IPS-18a (cell line): ENCODE measurements around the gene CFL1.

Source experiments
- H3K27ac ChIP-seq: one replicate; pipeline ENCODE4 v1.5.1; 2013; ENCODE audit warnings: low read length
- H3K27me3 ChIP-seq: one replicate; pipeline ENCODE4 v1.6.1; 2013; ENCODE audit warnings: mild to moderate bottlenecking, low read length; ENCODE audit not compliant: control insufficient read depth, insufficient read depth
- H3K36me3 ChIP-seq: one replicate; pipeline ENCODE4 v1.6.1; 2013; ENCODE audit warnings: low read depth, low read length; ENCODE audit not compliant: control insufficient read depth
- H3K4me1 ChIP-seq: one replicate; pipeline ENCODE4 v1.6.1; 2013; ENCODE audit warnings: low read depth, low read length; ENCODE audit not compliant: control insufficient read depth
- H3K4me3 ChIP-seq: one replicate; pipeline ENCODE4 v1.5.1; 2013; ENCODE audit warnings: low read length
- H3K9ac ChIP-seq: one replicate; pipeline ENCODE4 v1.6.1; 2013; ENCODE audit warnings: mild to moderate bottlenecking, low read length, moderate library complexity
- H3K9me3 ChIP-seq: one replicate; pipeline ENCODE4 v1.6.1; 2013; ENCODE audit warnings: low read depth, low read length; ENCODE audit not compliant: control insufficient read depth

Gene CFL1

DNA sequence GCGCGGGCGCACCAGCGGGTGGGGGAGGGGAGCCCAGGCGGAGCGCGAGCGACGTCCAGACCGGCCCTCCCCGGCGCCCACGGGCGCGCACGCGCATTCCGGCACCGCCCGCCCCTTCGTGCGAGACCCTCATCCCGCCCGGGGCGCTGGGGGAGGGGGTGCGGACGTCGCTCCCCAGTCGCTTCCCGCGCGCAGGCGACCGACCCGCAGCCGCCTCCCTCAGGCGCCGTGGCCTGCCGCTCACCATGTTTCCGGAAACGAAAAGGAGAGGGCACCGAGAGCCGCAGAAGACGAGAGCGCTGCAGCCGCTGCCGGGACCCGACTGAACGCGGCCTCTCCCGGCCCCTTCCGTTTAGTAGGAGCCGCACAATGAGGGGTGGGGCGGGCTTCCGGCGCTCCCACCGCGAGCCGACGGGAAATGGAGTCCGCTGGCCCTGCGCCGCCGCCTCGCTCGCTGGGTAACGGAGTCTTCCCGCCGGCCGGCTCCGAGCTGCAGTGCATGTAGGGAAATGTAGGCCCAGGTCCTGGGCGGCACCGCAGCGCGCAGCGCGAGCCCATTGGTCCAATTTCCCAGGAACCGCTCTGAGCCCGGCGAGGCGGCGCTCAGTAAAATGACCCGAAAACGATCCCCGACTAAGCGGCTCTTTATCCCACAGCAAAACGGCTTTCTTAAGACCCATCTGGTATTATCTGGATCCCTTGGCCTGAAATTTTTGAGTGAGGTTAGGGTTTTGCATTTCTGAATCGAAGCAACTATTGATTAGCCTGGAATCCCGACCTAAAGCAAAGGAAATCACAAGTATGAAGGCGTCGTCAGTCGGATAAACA, at the start of gene CFL1:
TSS of gene CFL1 (minus strand) at position 328 of the 828 bp plus-strand sequence. CDS start at position 247, 81 bp downstream.
- Histone ChIP-seq H3K27ac (peak within 1 kb of the TSS; percentile 94), H3K4me1 (peaks cover 4% of the 10 kb centered on the region), H3K4me3 (peak within 1 kb of the TSS; percentile 96), H3K9ac (peak within 1 kb of the TSS; percentile 93), H3K27me3 (no peaks in the 10 kb centered on the region), H3K36me3 (peaks cover 34% of the 10 kb centered on the region), H3K9me3 (no peaks in the 10 kb centered on the region)

DNA sequence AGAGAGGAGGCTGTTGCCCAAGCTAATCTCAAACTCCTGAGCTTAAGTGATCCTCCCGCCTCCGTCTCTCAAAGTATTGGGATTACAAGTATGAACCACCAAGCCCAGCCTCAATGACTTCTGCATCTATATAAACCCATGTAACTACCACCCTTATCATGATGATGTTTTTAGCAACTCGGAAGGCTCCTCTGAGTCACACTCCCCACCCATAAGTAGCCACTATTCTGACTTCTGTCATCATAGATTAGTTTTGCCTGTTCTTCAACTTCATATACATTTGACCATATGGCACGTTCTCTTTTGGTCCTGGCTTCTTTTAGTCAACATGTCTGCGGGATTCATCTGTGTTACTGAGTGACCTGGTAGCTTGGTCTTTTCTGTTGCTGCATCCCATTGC, 48.6 kb upstream of the CFL1 start:
- H3K36me3 ChIP-seq = no peaks in the 10 kb centered on the region
- H3K27me3 ChIP-seq = peaks cover 39% of the 10 kb centered on the region
- no peak overlapping the region for H3K9ac ChIP-seq
- no peaks in the 10 kb centered on the region for H3K4me1 ChIP-seq
- no peak overlapping the region for H3K4me3 ChIP-seq
- H3K9me3 ChIP-seq = no peaks in the 10 kb centered on the region
- no peak overlapping the region for H3K27ac ChIP-seq

DNA sequence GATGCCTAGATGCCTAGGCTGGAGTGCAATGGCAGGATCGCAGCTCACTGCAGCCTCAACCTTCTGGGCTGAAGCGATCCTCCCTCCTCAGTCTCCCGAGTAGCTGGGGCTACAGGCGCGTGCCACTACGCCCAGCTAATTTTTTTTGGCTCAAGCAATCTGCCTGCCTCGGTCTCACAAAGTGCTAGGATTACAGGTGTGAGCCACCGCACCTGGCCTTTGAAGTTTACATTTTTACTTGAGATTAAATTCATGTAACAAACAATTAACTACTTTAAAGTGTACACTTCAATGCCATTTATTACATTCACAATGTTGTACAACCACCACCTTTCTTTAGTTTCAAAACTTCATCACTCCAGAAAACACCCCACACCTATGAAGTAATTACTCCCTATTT, 45.7 kb upstream of the CFL1 start:
- no peak overlapping the region for H3K4me3 ChIP-seq
- no peak overlapping the region for H3K27ac ChIP-seq
- H3K27me3 ChIP-seq = peaks cover 57% of the 10 kb centered on the region
- H3K4me1 ChIP-seq = no peaks in the 10 kb centered on the region
- H3K9me3 ChIP-seq = no peaks in the 10 kb centered on the region
- no peak overlapping the region for H3K9ac ChIP-seq
- H3K36me3 ChIP-seq = no peaks in the 10 kb centered on the region

DNA sequence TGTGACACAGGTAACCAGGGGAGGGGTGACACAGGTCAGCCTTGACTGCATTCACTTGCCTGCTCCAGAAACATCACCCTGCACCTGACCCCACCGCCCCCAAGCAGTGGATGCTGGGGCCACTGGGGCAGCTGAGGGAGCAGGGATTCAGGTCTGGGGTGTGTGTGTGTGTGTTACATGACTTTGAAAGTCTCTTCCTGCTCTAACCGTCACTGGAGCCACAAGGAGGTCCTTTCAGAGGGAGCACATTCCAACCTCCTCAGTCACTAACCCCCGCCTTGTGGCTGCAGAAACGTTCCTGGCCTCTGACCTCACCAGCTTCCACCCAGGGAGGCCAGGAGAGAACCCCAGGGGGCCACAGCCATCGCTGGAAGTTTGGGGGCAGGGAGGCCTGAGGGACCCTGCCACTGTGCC, 45.1 kb upstream of the CFL1 start:
- Histone ChIP-seq H3K9me3 (no peaks in the 10 kb centered on the region), H3K4me1 (no peaks in the 10 kb centered on the region), H3K27ac (no peak overlapping the region), H3K36me3 (no peaks in the 10 kb centered on the region), H3K27me3 (peaks cover 64% of the 10 kb centered on the region), H3K4me3 (no peak overlapping the region), H3K9ac (no peak overlapping the region)

DNA sequence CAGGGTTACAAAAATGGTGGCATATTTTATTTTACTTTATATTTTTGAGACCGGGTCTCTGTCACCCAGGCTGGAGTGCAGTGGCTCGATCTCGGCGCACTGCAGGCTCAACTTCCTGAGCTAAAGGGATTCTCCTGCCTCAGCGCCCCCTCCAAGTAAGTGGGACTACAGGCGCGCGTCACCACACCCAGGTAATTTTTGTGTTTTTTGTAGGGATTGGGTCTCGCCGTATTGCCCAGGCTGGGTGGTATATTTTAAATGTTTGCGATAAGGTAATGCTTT, 42.9 kb upstream of the CFL1 start:
- H3K4me1 ChIP-seq = no peaks in the 10 kb centered on the region
- H3K27ac ChIP-seq = no peak overlapping the region
- no peaks in the 10 kb centered on the region for H3K36me3 ChIP-seq
- no peaks in the 10 kb centered on the region for H3K9me3 ChIP-seq
- H3K4me3 ChIP-seq = no peak overlapping the region
- H3K27me3 ChIP-seq = peaks cover 77% of the 10 kb centered on the region
- H3K9ac ChIP-seq = no peak overlapping the region

DNA sequence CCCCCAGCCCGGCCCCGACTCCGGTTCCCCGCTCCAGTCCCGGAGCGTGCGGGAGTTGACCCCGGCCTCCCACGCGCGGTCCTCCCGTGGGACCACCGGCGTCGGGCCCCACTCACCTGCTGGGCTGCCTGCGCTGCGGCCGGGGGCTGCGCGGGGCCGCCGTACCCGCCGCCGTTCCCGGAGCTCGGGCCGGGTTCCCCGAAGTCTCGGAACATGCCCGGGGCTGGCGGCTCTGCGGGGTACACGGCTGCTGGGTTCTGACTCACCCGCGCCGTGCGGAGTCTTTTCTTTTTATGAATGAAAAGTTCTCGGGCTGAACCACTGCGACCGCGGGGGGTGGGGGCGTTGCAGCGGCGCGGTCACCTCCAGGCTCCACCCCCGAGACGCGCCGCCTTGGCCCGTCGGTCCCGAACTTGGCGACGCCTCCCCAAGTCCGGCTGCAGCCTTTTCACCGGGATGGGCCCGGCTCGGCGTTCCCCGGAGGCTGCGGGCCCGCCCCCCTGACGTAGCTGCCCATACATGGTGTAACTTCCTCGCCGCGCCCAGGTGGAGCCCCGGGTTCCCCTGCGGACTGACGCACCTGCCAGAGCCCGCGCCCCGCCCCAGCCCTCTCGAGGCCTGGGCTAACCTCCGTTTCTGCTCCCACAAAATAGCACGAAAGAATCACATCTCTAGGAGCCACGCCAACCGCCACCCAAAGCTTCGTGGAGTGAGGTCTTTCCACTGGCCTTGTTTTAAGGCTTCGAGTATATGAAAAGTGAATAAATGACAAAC, 42.3 kb upstream of the CFL1 start, which contains the start of gene FOSL1:
TSS of gene FOSL1 (minus strand) at position 264 of the 774 bp plus-strand sequence. CDS start at position 215, 49 bp downstream.
- H3K9ac ChIP-seq = peak within 1 kb of the TSS; percentile 36
- no peak within 1 kb of the TSS for H3K27ac ChIP-seq
- H3K9me3 ChIP-seq = no peaks in the 10 kb centered on the region
- no peaks in the 10 kb centered on the region for H3K36me3 ChIP-seq
- H3K27me3 ChIP-seq = peaks cover 77% of the 10 kb centered on the region
- no peaks in the 10 kb centered on the region for H3K4me1 ChIP-seq
- H3K4me3 ChIP-seq = peak within 1 kb of the TSS; percentile 56

DNA sequence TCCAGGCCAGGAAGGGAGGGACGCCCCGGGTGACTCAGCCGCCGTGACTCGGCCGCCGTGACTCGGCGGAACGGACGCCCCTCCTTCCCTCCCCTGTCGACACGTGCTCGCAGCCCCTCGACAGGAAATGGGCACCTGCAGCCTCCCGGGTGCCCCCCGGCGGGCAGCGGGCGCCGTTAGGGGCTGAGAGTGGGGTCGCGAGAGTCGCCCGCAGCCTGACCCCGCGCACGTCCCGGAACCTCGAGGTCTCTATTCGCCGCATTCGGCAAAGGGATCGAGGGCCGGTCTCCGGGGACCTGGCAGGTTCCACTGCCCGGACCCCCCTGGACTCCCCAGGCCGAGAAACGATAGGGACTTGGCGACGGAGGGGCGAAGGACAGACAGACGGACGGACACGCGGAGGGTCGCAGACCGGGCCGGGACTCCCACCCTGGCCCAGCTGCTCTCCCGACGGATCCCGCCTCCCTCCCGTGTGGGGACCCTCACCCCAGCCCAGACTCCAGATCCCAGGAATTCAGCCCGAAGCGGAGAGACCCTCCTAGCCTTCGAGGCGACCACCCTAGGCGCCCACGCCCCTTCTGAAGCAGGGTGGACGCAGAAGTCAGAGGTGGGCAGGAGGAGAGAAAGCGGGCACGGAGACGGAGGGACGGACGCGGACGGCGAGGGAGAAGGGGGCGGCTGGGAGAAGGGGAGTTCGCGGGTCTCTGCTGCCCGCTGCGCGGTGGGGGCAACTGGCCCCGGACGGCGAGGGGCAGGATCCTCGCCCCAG, 41.6 kb upstream of the CFL1 start:
- Histone ChIP-seq H3K4me1 (no peaks in the 10 kb centered on the region), H3K36me3 (no peaks in the 10 kb centered on the region), H3K27ac (no peak overlapping the region), H3K4me3 (peak overlapping the region; percentile 56), H3K9me3 (no peaks in the 10 kb centered on the region), H3K27me3 (peaks cover 77% of the 10 kb centered on the region), H3K9ac (peak overlapping the region; percentile 36)

DNA sequence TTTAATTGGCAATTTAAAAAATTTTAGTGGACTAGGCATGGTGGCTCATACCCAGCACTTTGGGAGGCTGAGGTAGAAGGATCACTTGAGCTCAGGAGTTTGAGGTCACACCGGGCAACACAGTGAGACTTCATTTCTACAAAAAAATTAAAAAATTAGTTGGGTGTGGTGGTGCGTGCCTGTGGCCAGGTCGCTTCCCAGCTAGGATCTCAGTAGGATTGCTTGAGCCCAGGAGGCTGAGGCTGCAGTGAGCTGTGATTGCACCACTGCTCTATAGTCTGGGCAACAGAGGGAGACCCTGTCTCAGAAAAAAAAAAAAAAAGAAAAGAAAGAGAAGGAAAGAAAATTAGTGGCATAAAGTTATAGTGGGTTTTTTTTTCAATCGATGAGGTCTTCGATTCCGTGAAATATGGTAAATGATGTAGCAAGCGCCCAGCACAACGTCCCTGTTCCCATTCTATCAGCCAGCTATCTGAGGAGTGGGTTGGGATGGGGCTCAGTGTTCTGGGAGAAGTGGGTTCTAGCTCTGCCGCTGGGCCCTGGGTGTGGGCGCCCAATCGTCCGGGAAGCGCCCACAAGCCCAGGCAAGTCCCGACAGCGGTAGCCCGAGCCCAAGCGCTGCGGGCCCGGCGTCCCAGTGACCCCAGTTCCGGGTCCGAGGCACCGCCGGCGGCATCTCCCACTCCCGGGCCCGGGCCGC, 40.8 kb upstream of the CFL1 start:
- H3K36me3 ChIP-seq = no peaks in the 10 kb centered on the region
- no peaks in the 10 kb centered on the region for H3K4me1 ChIP-seq
- H3K9me3 ChIP-seq = no peaks in the 10 kb centered on the region
- H3K4me3 ChIP-seq = peak overlapping the region; percentile 56
- H3K9ac ChIP-seq = peak overlapping the region; percentile 36
- H3K27me3 ChIP-seq = peaks cover 74% of the 10 kb centered on the region
- H3K27ac ChIP-seq = no peak overlapping the region

DNA sequence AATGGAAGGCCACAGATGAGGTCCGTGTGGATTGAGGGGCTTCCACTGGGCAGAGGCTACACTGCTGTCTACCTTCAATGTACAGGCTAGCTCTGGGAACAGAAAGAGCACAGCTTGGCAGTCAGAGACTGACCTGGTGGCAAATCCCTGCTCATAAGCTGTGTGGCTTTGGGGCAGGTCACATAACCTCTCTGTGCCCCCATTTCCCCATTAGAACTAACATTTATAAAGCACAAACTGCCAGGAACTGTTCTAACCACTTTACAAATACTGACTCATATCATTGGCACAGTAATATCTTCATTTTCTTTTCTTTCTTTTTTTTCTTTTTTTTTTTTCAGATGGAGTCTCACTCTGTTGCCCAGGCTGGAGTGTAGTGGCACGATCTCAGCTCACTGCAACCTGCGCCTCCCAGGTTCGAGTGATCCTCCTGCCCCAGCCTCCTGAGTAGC, 39.1 kb upstream of the CFL1 start:
- Histone ChIP-seq H3K9me3 (no peaks in the 10 kb centered on the region), H3K36me3 (no peaks in the 10 kb centered on the region), H3K27ac (no peak overlapping the region), H3K27me3 (peaks cover 57% of the 10 kb centered on the region), H3K9ac (no peak overlapping the region), H3K4me3 (no peak overlapping the region), H3K4me1 (peaks cover 6% of the 10 kb centered on the region)

DNA sequence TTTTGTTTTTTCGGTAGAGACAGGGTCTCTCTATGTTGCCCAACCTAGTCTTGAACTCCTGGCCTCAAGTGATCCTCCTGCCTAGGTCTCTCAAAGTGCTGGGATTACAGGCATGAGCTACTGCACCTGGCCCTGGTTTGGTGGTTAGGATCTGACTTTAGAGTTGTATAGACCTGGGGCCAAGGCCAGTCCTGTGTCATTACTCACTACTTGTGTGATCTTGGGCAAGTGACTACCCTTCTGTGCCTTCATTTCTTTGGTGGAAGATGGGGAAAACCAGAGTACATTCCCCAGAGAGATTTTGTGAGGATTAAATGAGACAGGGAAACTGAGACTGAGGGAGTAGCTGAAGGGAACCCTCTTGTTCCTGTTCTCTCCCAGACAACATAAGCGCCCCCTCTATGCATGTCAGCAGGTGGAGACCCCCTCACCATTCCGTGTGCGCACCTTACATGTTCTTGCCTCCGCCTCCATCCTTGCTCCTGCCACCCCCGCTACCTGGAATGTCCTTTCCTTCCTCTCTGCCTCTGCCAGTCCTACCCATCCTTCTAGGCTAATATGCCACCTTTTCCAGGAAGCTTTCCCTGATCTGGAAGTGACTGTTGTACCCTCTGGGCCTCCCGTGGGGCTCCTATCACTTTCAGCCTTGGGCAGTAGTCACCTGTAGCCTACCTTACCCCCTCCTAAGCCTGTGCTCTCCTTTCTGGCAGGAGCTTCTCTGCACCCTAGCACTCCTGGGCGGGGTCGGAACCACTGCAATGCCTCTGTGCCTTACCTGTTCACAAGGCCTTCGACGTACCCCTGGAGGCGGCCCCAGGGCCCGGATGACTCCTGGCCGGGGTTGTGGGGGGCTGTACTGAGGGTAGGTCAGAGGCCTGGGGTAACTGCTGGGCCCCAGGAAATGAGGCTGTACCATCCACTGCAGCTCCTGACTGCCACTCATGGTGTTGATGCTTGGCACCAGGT, 38.3 kb upstream of the CFL1 start:
- H3K27ac ChIP-seq = no peak overlapping the region
- no peak overlapping the region for H3K4me3 ChIP-seq
- H3K9ac ChIP-seq = no peak overlapping the region
- H3K36me3 ChIP-seq = no peaks in the 10 kb centered on the region
- peaks cover 9% of the 10 kb centered on the region for H3K4me1 ChIP-seq
- peaks cover 55% of the 10 kb centered on the region for H3K27me3 ChIP-seq
- H3K9me3 ChIP-seq = no peaks in the 10 kb centered on the region
